Measurements from ENCODE around the gene ZNF235.
"Not testable (repeated sequence)": the region's sequence is repeated elsewhere in the genome, so short reads cannot be mapped to it uniquely, and the experiment has no call there.

The ZNF235 gene

DNA sequence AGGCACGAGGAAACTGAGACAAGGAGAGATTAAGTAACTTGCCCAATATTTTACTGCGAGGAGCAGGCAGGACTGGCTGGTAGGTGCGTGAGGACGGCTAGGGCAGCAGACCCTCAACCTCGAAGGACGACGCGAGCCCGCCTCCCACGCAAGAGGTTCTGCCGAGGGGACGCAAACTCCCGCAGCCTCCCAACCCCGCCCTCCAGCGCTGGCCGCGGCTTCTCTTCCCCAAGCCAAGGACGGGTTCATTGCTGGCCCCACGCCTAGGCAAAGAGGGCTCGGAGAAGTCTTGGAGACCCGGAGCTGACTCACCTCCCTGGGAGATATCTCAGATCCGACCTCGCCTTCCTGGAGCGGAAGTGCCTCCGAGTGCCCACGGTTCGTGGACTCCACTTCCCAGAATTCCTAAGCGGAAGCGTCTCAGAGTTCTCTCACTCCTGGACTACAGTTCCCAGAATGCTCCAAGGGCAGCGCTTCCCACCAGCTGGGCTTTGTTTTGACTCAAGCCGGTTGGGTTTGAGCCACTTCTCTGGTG lies at the start of gene ZNF235:
Gene ZNF235 (minus strand): TSS at position 367 of the 535 bp plus-strand sequence. CDS start 1,621 bp downstream, outside the sequence.
- H3K36me3 ChIP-seq (ENCODE audit: control insufficient read depth, insufficient read depth, low read length): peaks cover 16% of the 10 kb centered on the region
- H3K27me3 ChIP-seq (ENCODE audit: control insufficient read depth, insufficient read depth, low read length): no peaks in the 10 kb centered on the region
- H3K9ac ChIP-seq (ENCODE audit: low read length): peak within 1 kb of the TSS; percentile 85
- H3K27ac ChIP-seq (ENCODE audit: low read depth, low read length): peak within 1 kb of the TSS; percentile 8; the same call in 1 of the 2 replicates
- H3K9me3 ChIP-seq (ENCODE audit: control insufficient read depth, insufficient read depth, low read depth, low read length): no peaks in the 10 kb centered on the region
- peak within 1 kb of the TSS; percentile 81 for H3K4me3 ChIP-seq (ENCODE audit: low read depth, low read length)
- peaks cover 6% of the 10 kb centered on the region; the same call in 1 of the 2 replicates for H3K4me1 ChIP-seq (ENCODE audit: control insufficient read depth, insufficient read depth, low read length)

DNA sequence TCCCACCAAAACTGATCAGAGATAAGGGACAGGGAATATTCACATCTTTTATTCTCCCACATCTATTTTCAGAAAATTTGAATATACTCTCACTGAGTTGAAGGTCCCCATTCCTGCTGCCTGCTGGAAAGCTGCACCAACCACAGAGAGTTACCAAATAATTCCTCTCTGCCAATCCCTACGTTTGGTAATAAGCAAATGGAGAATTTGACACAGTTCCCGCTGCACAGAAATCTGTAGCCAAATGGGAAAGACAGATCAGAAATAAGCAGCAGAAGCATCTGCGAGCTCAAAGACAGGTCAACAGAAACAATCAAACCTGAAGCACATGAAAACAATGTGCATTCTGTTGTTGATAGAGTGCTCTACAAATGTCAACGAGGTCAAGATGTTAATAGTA lies 41.7 kb upstream of the ZNF235 start:
- no peak overlapping the region for H3K27ac ChIP-seq (ENCODE audit: low read depth, low read length)
- no peaks in the 10 kb centered on the region for H3K36me3 ChIP-seq (ENCODE audit: control insufficient read depth, insufficient read depth, low read length)
- H3K27me3 ChIP-seq (ENCODE audit: control insufficient read depth, insufficient read depth, low read length): no peaks in the 10 kb centered on the region
- no peak overlapping the region for H3K4me3 ChIP-seq (ENCODE audit: low read depth, low read length)
- peaks cover 19% of the 10 kb centered on the region for H3K9me3 ChIP-seq (ENCODE audit: control insufficient read depth, insufficient read depth, low read depth, low read length)
- no peak overlapping the region for H3K9ac ChIP-seq (ENCODE audit: low read length)
- no peaks in the 10 kb centered on the region for H3K4me1 ChIP-seq (ENCODE audit: control insufficient read depth, insufficient read depth, low read length)

DNA sequence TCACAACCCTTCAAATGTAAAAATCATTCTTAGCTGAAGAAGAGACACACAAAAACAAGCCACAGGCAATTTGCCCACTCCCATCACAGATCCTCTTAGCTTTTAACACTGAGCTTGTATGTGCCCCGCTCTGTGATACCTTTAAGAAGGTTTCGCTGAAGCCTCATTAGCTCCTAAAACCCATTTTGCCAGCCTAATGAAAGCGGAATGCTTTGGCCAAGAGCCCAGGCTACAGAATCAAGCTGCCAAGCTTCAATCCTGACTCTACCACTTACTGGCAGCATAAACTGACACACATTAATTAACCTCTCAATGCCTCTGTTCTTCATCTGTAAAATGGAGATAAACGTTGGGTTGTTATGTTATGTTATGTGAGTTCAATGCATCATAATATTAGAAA lies 41.1 kb upstream of the ZNF235 start:
- peaks cover 19% of the 10 kb centered on the region for H3K9me3 ChIP-seq (ENCODE audit: control insufficient read depth, insufficient read depth, low read depth, low read length)
- no peaks in the 10 kb centered on the region for H3K36me3 ChIP-seq (ENCODE audit: control insufficient read depth, insufficient read depth, low read length)
- H3K27ac ChIP-seq (ENCODE audit: low read depth, low read length): no peak overlapping the region
- H3K4me1 ChIP-seq (ENCODE audit: control insufficient read depth, insufficient read depth, low read length): no peaks in the 10 kb centered on the region
- H3K27me3 ChIP-seq (ENCODE audit: control insufficient read depth, insufficient read depth, low read length): no peaks in the 10 kb centered on the region
- H3K9ac ChIP-seq (ENCODE audit: low read length): no peak overlapping the region
- H3K4me3 ChIP-seq (ENCODE audit: low read depth, low read length): no peak overlapping the region

DNA sequence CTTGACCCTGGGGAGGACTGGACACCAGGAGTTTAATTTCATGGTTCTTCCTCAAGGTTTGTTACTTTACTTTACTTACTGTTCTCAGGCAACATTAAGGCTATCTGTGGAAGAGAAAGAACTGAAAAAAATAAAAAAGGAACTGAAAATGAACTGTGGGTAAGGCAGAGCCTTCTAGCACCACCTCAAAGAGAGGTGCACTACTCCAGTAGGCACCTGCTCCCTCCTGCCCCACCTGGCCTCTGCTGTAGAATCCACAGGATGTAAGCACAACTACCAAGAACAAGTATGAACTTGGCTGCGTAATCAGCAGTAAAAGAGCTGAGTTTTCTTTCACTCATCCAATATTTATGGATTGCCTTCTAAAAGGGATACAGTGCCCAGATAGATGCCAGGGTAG lies 39.4 kb upstream of the ZNF235 start:
- Histone ChIP-seq H3K9ac (ENCODE audit: low read length) (no peak overlapping the region), H3K36me3 (ENCODE audit: control insufficient read depth, insufficient read depth, low read length) (peaks cover 15% of the 10 kb centered on the region), H3K27ac (ENCODE audit: low read depth, low read length) (no peak overlapping the region), H3K4me3 (ENCODE audit: low read depth, low read length) (no peak overlapping the region), H3K9me3 (ENCODE audit: control insufficient read depth, insufficient read depth, low read depth, low read length) (peaks cover 31% of the 10 kb centered on the region), H3K27me3 (ENCODE audit: control insufficient read depth, insufficient read depth, low read length) (no peaks in the 10 kb centered on the region), H3K4me1 (ENCODE audit: control insufficient read depth, insufficient read depth, low read length) (no peaks in the 10 kb centered on the region)

DNA sequence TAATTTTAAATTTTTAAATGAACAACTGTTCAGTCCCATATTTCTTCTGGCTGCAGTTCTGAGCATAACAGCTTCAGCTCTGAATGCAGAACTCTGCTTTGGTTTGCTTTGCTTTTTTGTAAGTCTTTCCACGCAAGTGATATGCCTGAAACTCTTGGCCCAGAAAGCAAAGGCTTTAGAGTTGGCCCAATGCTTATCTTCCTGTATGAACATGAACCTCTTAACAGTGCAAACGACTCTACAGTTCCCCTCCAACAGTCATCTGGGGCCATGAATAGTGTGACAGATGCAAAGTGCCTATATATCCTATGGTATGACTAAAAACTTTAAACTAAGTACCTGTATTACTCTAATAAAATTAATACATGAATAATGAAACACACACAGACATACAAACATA lies 37.0 kb upstream of the ZNF235 start:
- Histone ChIP-seq H3K27ac (ENCODE audit: low read depth, low read length) (no peak overlapping the region), H3K27me3 (ENCODE audit: control insufficient read depth, insufficient read depth, low read length) (no peaks in the 10 kb centered on the region), H3K4me1 (ENCODE audit: control insufficient read depth, insufficient read depth, low read length) (no peaks in the 10 kb centered on the region), H3K9me3 (ENCODE audit: control insufficient read depth, insufficient read depth, low read depth, low read length) (peaks cover 38% of the 10 kb centered on the region), H3K9ac (ENCODE audit: low read length) (no peak overlapping the region), H3K4me3 (ENCODE audit: low read depth, low read length) (no peak overlapping the region), H3K36me3 (ENCODE audit: control insufficient read depth, insufficient read depth, low read length) (peaks cover 27% of the 10 kb centered on the region)

DNA sequence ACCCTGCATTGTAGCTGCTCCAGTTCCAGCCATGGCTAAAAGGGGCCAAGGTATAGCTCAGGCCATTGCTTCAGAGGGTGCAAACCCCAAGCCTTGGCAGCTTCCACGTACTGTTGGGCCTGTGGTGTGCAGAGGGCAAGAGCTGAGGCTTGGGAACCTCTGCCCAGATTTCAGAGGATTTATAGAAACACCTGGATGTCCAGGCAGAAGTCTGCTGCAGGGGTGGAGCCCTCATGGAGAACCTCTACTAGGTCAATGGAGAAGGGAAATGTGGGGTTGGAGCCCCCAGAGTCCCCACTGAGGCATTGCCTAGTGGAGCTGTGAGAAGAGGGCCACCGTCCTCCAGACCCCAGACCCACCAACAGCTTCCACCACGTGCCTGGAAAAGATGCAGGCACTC lies 29.8 kb upstream of the ZNF235 start:
- H3K4me1 ChIP-seq (ENCODE audit: control insufficient read depth, insufficient read depth, low read length); H3K9ac ChIP-seq (ENCODE audit: low read length); H3K4me3 ChIP-seq (ENCODE audit: low read depth, low read length); H3K27me3 ChIP-seq (ENCODE audit: control insufficient read depth, insufficient read depth, low read length); H3K27ac ChIP-seq (ENCODE audit: low read depth, low read length): not testable (repeated sequence)
- Histone ChIP-seq H3K9me3 (ENCODE audit: control insufficient read depth, insufficient read depth, low read depth, low read length) (peaks cover 88% of the 10 kb centered on the region), H3K36me3 (ENCODE audit: control insufficient read depth, insufficient read depth, low read length) (peaks cover 78% of the 10 kb centered on the region)

DNA sequence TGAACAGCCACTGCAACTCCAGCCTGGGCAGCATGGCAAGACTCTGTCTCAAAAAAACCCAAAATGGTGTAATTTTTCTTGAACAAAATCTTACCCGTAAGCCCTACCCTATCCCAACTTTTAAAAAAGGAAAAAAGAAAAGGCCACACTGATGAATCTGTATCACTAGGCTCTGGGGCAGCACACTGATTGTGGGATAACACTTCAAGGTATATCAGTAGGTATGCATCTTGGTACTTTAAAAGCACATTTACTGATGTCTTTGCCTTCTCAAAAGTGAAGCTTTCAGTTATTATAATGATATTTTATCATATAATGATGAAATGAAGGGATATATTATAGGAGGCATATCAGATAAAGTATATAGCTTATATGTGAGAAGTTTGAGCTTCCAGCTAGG lies 27.3 kb upstream of the ZNF235 start:
- peaks cover 88% of the 10 kb centered on the region for H3K36me3 ChIP-seq (ENCODE audit: control insufficient read depth, insufficient read depth, low read length)
- H3K27me3 ChIP-seq (ENCODE audit: control insufficient read depth, insufficient read depth, low read length): no peaks in the 10 kb centered on the region
- peaks cover 94% of the 10 kb centered on the region for H3K9me3 ChIP-seq (ENCODE audit: control insufficient read depth, insufficient read depth, low read depth, low read length)

DNA sequence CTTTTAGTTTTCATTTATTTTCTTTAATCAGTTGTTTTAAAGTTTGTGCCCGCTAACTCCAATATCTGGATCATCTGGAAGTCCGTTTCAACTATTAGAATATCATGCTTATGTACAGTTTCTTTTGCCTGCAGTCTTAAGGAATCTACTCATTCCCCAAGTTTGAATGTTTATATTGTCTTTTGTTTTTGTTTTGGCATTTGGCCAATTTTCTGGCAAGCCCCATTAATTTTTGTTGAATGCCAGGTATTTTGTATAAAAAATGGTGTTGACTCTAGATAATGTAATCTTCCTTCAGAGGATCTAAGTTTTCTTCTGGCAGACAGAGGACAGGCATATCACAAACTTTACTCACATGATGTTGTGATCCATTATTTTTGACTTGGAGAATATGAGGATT lies 11.1 kb upstream of the ZNF235 start:
- Histone ChIP-seq H3K36me3 (ENCODE audit: control insufficient read depth, insufficient read depth, low read length) (no peaks in the 10 kb centered on the region), H3K27ac (ENCODE audit: low read depth, low read length) (no peak overlapping the region), H3K4me1 (ENCODE audit: control insufficient read depth, insufficient read depth, low read length) (no peaks in the 10 kb centered on the region), H3K27me3 (ENCODE audit: control insufficient read depth, insufficient read depth, low read length) (no peaks in the 10 kb centered on the region), H3K9ac (ENCODE audit: low read length) (no peak overlapping the region), H3K4me3 (ENCODE audit: low read depth, low read length) (no peak overlapping the region), H3K9me3 (ENCODE audit: control insufficient read depth, insufficient read depth, low read depth, low read length) (peaks cover 31% of the 10 kb centered on the region)

More for the DNA sequence above, 27.3 kb upstream of the ZNF235 start:
- Histone ChIP-seq H3K9ac (ENCODE audit: low read length) (no peak overlapping the region), H3K4me1 (ENCODE audit: control insufficient read depth, insufficient read depth, low read length) (no peaks in the 10 kb centered on the region), H3K27ac (ENCODE audit: low read depth, low read length) (no peak overlapping the region), H3K4me3 (ENCODE audit: low read depth, low read length) (no peak overlapping the region)

DNA sequence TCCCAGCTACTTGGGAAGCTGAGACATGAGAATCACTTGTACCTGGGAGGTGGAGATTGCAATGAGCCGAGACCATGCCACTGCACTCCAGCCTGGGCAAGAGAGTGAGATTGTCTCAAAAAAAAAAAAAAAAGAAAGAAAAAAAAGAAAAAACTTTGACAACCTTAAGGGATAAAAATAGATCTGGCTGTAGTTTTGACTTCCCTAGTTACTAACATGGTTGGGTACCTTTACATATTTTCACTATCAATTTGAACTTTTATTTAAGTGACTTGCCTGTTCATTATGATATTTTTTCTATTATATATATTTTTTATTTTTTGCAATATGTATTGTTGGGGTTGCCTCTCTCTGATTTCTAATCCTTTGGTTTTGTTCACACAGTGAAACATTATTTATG lies 8.4 kb upstream of the ZNF235 start:
- no peaks in the 10 kb centered on the region for H3K4me1 ChIP-seq (ENCODE audit: control insufficient read depth, insufficient read depth, low read length)

DNA sequence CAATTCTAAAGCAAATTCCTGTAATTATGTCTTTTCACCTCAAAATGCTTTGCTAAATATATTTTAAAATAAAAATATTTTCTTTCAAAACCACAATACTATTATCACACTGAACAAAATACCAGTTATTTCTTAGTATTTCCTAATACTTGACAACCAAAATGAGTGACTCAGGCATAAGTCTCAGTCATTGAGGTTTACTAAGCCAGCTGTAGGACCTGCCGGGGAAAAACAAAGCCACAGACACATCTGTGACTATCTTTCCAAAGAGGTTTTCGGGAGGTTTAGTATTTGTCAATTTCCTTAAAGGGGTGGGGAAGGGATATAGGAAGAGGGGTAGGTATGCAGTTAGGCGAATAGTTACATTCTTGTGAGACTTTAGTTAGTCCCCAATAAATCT lies 3.2 kb upstream of the ZNF235 start:
- Histone ChIP-seq H3K27ac (ENCODE audit: low read depth, low read length) (no peak overlapping the region), H3K4me1 (ENCODE audit: control insufficient read depth, insufficient read depth, low read length) (peaks cover 6% of the 10 kb centered on the region; the same call in 1 of the 2 replicates), H3K4me3 (ENCODE audit: low read depth, low read length) (no peak overlapping the region), H3K27me3 (ENCODE audit: control insufficient read depth, insufficient read depth, low read length) (no peaks in the 10 kb centered on the region), H3K9ac (ENCODE audit: low read length) (no peak overlapping the region), H3K9me3 (ENCODE audit: control insufficient read depth, insufficient read depth, low read depth, low read length) (no peaks in the 10 kb centered on the region; the same call in 1 of the 2 replicates), H3K36me3 (ENCODE audit: control insufficient read depth, insufficient read depth, low read length) (no peaks in the 10 kb centered on the region)

More for the DNA sequence above, 8.4 kb upstream of the ZNF235 start:
- Histone ChIP-seq H3K36me3 (ENCODE audit: control insufficient read depth, insufficient read depth, low read length) (no peaks in the 10 kb centered on the region), H3K27ac (ENCODE audit: low read depth, low read length) (no peak overlapping the region), H3K9ac (ENCODE audit: low read length) (no peak overlapping the region), H3K27me3 (ENCODE audit: control insufficient read depth, insufficient read depth, low read length) (no peaks in the 10 kb centered on the region), H3K9me3 (ENCODE audit: control insufficient read depth, insufficient read depth, low read depth, low read length) (peaks cover 13% of the 10 kb centered on the region), H3K4me3 (ENCODE audit: low read depth, low read length) (no peak overlapping the region)

DNA sequence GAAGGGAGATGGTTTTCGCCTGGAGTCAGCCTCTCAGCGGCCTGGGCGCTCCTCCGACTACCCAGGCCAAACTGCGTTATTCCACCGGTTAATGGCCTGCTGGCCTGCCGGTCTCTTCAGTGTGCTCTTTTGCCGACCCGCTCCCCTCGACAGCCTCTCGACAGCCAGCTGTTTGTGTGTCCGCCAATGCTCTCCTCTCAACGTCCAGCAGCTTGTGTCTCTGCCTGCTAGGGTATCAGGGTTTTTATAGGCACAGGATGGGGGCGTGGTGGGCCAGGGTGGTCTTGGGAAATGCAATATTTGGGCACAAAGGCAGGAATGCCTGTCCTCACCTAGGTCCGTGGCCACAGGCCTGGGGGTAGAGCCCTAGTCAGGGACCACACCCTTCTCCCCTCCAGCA lies 1.5 kb upstream of the ZNF235 start:
- H3K4me1 ChIP-seq (ENCODE audit: control insufficient read depth, insufficient read depth, low read length): peaks cover 6% of the 10 kb centered on the region; the same call in 1 of the 2 replicates
- peaks cover 6% of the 10 kb centered on the region for H3K36me3 ChIP-seq (ENCODE audit: control insufficient read depth, insufficient read depth, low read length)
- no peaks in the 10 kb centered on the region for H3K27me3 ChIP-seq (ENCODE audit: control insufficient read depth, insufficient read depth, low read length)
- no peak overlapping the region for H3K4me3 ChIP-seq (ENCODE audit: low read depth, low read length)
- no peak overlapping the region for H3K9ac ChIP-seq (ENCODE audit: low read length)
- H3K9me3 ChIP-seq (ENCODE audit: control insufficient read depth, insufficient read depth, low read depth, low read length): no peaks in the 10 kb centered on the region
- H3K27ac ChIP-seq (ENCODE audit: low read depth, low read length): no peak overlapping the region
